PC-3 (cell line): Measurements from ENCODE around the gene NBAS. TPM values are rescaled to one million over a fixed set of nuclear protein-coding genes. Genes with fewer than 3 reads are reported as not detected.

Experiments
- ATAC-seq: fragments of 200-7000 bp; cut with Tn5 transposase; 2 replicates; pipeline ENCODE4 v1.9.1; 2020; ENCODE audit warnings: mild to moderate bottlenecking, moderate library complexity
- BruUV-seq: library from RNA; stranded (reverse); fragments of 400-500 nt; replicated peaks from 2 replicates; lab custom pipeline; 2021; lab: Mats Ljungman, UMichigan
- CTCF ChIA-PET: fragments of 300-600 bp; sonication (Branson Sonifier 250); formaldehyde crosslinking; loops from one replicate; lab custom pipeline; 2022; ENCODE audit warnings: antibody characterized with exemption; lab: Charles Lee
- POLR2A ChIA-PET: fragments of 300-600 bp; sonication (Branson Sonifier 250); formaldehyde crosslinking; loops from one replicate; lab custom pipeline; 2022; ENCODE audit warnings: antibody characterized with exemption; ENCODE audit not compliant: unreplicated experiment; lab: Charles Lee
- DNase-seq: peaks from one replicate; pipeline ENCODE4 v3.0.0-alpha.2; 2015
- H2AFZ ChIP-seq: fragments of 300-600 bp; sonication (generic); 2 replicates; pipeline ENCODE4 v1.6.0; 2016; ENCODE audit warnings: antibody characterized with exemption, low read length
- H3F3A ChIP-seq: fragments of 300-600 bp; sonication (generic); one replicate; pipeline ENCODE4 v1.6.0; 2017; ENCODE audit warnings: antibody characterized with exemption, low read length, control low read depth, mild to moderate bottlenecking; ENCODE audit not compliant: unreplicated experiment
- H3K27ac ChIP-seq: fragments of 300-600 bp; sonication (generic); 2 replicates; pipeline ENCODE4 v1.5.1; 2016; ENCODE audit warnings: mild to moderate bottlenecking, low read length
- H3K27me3 ChIP-seq: fragments of 300-600 bp; sonication (generic); 2 replicates; pipeline ENCODE4 v1.6.1; 2016; ENCODE audit warnings: low read length, mixed read lengths
- H3K36me3 ChIP-seq: fragments of 300-600 bp; sonication (generic); 2 replicates; pipeline ENCODE4 v1.6.1; 2016; ENCODE audit warnings: low read depth, mixed run types, low read length, mixed read lengths
- H3K4me1 ChIP-seq: fragments of 300-600 bp; sonication (generic); 2 replicates; pipeline ENCODE4 v1.5.1; 2016; ENCODE audit warnings: low read length; ENCODE audit not compliant: insufficient read depth
- H3K4me2 ChIP-seq: fragments of 300-600 bp; sonication (generic); 2 replicates; pipeline ENCODE4 v1.6.0; 2016; ENCODE audit warnings: low read length
- H3K4me3 ChIP-seq: fragments of 300-600 bp; sonication (generic); 2 replicates; pipeline ENCODE4 v1.5.1; 2016; ENCODE audit warnings: mild to moderate bottlenecking, low read length, mixed read lengths
- H3K79me2 ChIP-seq: fragments of 300-600 bp; sonication (generic); 2 replicates; pipeline ENCODE4 v1.6.1; 2017; ENCODE audit warnings: low read length, mixed read lengths
- H3K9ac ChIP-seq: fragments of 300-600 bp; sonication (generic); 2 replicates; pipeline ENCODE4 v1.6.0; 2016; ENCODE audit warnings: mild to moderate bottlenecking, low read length
- H3K9me2 ChIP-seq: fragments of 300-600 bp; sonication (generic); replicated peaks from 2 replicates; pipeline ENCODE4 v1.6.1; 2016; ENCODE audit warnings: mixed run types, low read length, mixed read lengths
- H3K9me3 ChIP-seq: fragments of 300-600 bp; sonication (generic); 2 replicates; pipeline ENCODE4 v1.6.1; 2016; ENCODE audit warnings: low read length, mixed read lengths
- H4K20me1 ChIP-seq: fragments of 300-600 bp; sonication (generic); 2 replicates; pipeline ENCODE4 v1.6.1; 2016; ENCODE audit warnings: low read length, mixed read lengths
- EZH2 ChIP-seq: fragments of 300-600 bp; sonication (generic); IDR thresholded peaks from one replicate; pipeline ENCODE4 v1.6.1; 2017; ENCODE audit warnings: antibody characterized with exemption, mild to moderate bottlenecking, low read length; ENCODE audit not compliant: unreplicated experiment
- EZH2phosphoT487 ChIP-seq: fragments of 300-600 bp; sonication (generic); IDR thresholded peaks from 2 replicates; pipeline ENCODE4 v1.6.1; 2018; ENCODE audit warnings: mild to moderate bottlenecking, antibody characterized with exemption, low read length, borderline replicate concordance
- intact Hi-C: fragments of 100-400 bp; cut with micrococcal nuclease; formaldehyde crosslinking; loops from 2 replicates; pipeline ENCODE4 v1.9.0; 2023
- total RNA-seq: library from RNA; depleted of rRNA; stranded (reverse); fragments of >200 nt; gene quantifications from 2 replicates; pipeline ENCODE4 v1.2.3, GENCODE V29; 2014
- TF ChIP-seq, protein P1 (sequence below): fragments of 300-600 bp; sonication (generic); conservative IDR thresholded peaks from 2 replicates; pipeline ENCODE4 v1.5.1; 2017; ENCODE audit warnings: antibody characterized with exemption, low read depth, mild to moderate bottlenecking, low read length

The NBAS gene
- total RNA-seq, 1 experiment from 2014 or later, result 37.2 TPM

DNA sequence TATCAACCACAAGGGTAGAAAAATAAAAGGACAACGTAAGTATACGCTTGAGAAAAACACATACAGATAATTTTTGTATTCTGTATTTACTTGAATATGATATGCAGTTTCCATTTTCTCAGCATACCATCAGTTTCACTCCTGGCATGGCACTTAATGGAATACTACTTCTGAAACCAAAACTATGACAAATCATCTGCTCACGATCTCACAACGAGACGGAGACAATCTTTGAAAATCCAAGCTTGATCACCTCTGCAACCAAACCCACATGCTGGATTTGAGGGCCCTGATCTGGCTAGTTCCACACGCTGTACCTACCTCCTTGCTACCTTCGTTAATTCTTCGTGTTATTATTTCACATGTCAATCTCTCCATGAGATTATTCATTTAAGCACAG is 387.6 kb downstream of the NBAS start:
- no peaks in the 10 kb centered on the region for H3F3A ChIP-seq
- H3K9me2 ChIP-seq, result no peaks in the 10 kb centered on the region
- H3K4me1 ChIP-seq, result peaks cover 24% of the 10 kb centered on the region
- H4K20me1 ChIP-seq, result no peaks in the 10 kb centered on the region
- no peak overlapping the region for H3K9ac ChIP-seq
- no peaks in the 10 kb centered on the region for H3K79me2 ChIP-seq
- CTCF ChIA-PET, result no interaction called here
- no peak overlapping the region for H3K4me3 ChIP-seq
- H3K4me2 ChIP-seq, result no peak overlapping the region
- H3K36me3 ChIP-seq, result no peaks in the 10 kb centered on the region
- no peaks in the 10 kb centered on the region for H3K27me3 ChIP-seq
- DNase-seq, result no peak
- intact Hi-C loops, result no loop called here
- no peak for ATAC-seq
- H2AFZ ChIP-seq, result no peak overlapping the region
- TF ChIP-seq, protein P1, sequence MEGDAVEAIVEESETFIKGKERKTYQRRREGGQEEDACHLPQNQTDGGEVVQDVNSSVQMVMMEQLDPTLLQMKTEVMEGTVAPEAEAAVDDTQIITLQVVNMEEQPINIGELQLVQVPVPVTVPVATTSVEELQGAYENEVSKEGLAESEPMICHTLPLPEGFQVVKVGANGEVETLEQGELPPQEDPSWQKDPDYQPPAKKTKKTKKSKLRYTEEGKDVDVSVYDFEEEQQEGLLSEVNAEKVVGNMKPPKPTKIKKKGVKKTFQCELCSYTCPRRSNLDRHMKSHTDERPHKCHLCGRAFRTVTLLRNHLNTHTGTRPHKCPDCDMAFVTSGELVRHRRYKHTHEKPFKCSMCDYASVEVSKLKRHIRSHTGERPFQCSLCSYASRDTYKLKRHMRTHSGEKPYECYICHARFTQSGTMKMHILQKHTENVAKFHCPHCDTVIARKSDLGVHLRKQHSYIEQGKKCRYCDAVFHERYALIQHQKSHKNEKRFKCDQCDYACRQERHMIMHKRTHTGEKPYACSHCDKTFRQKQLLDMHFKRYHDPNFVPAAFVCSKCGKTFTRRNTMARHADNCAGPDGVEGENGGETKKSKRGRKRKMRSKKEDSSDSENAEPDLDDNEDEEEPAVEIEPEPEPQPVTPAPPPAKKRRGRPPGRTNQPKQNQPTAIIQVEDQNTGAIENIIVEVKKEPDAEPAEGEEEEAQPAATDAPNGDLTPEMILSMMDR, result no peak
- no peak for TF ChIP-seq EZH2
- TF ChIP-seq EZH2phosphoT487, result no peak
- POLR2A ChIA-PET, result no interaction called here
- H3K27ac ChIP-seq, result no peak overlapping the region
- no peaks in the 10 kb centered on the region for H3K9me3 ChIP-seq
- BruUV-seq, result no TSS peak

GRCh38 chr2:15172825-15173224 is 388.3 kb downstream of the NBAS start:
- no peaks in the 10 kb centered on the region for H3K36me3 ChIP-seq
- TF ChIP-seq EZH2 (no peak), EZH2phosphoT487 (no peak)
- TF ChIP-seq, protein P1, result no peak
- no peaks in the 10 kb centered on the region for H3K27me3 ChIP-seq
- H3K79me2 ChIP-seq, result no peaks in the 10 kb centered on the region
- no peak overlapping the region for H3K4me3 ChIP-seq
- no peaks in the 10 kb centered on the region for H3K9me3 ChIP-seq
- H3K4me2 ChIP-seq, result no peak overlapping the region
- no peaks in the 10 kb centered on the region for H4K20me1 ChIP-seq
- intact Hi-C loops, result no loop called here
- ChIA-PET POLR2A (no interaction called here), CTCF (no interaction called here)
- no peak for ATAC-seq
- H3F3A ChIP-seq, result no peaks in the 10 kb centered on the region
- no peak for DNase-seq
- no peak overlapping the region for H3K9ac ChIP-seq
- no peak overlapping the region for H2AFZ ChIP-seq
- peaks cover 24% of the 10 kb centered on the region for H3K4me1 ChIP-seq
- no peak overlapping the region for H3K27ac ChIP-seq
- BruUV-seq, result no TSS peak
- H3K9me2 ChIP-seq, result no peaks in the 10 kb centered on the region

- Histone ChIP-seq H3K79me2 (no peaks in the 10 kb centered on the region), H3K9me3 (no peaks in the 10 kb centered on the region), H2AFZ (no peak overlapping the region), H3F3A (no peaks in the 10 kb centered on the region), H3K9ac (no peak overlapping the region), H3K27me3 (no peaks in the 10 kb centered on the region), H4K20me1 (no peaks in the 10 kb centered on the region), H3K4me2 (no peak overlapping the region), H3K36me3 (no peaks in the 10 kb centered on the region), H3K27ac (no peak overlapping the region; the same call in 1 of the 2 replicates), H3K4me1 (peaks cover 10% of the 10 kb centered on the region), H3K9me2 (no peaks in the 10 kb centered on the region), H3K4me3 (no peak overlapping the region)
- TF ChIP-seq EZH2 (no peak), EZH2phosphoT487 (no peak)
- TF ChIP-seq, protein P1, result no peak
- intact Hi-C loops, result no loop called here
- ATAC-seq, result no peak
- ChIA-PET CTCF (no interaction called here), POLR2A (no interaction called here)
- no peak for DNase-seq
- no TSS peak for BruUV-seq
Observed at GRCh38 chr2:15170070-15170775, 390.9 kb downstream of the NBAS start.
